Loucy (cell line): Measurements from ENCODE around the gene EIPR1.

Experiments used
- CTCF ChIP-seq: fragments of 200-600 bp; sonication (generic); conservative IDR thresholded peaks from 2 replicates; pipeline ENCODE4 v1.5.1; 2014; ENCODE audit warnings: mild to moderate bottlenecking, antibody characterized with exemption, low read length
- EZH2phosphoT487 ChIP-seq: fragments of 200-600 bp; IDR thresholded peaks from 2 replicates; pipeline ENCODE4 v1.6.1; 2018; ENCODE audit warnings: antibody characterized with exemption, mild to moderate bottlenecking, moderate library complexity, borderline replicate concordance

DNA sequence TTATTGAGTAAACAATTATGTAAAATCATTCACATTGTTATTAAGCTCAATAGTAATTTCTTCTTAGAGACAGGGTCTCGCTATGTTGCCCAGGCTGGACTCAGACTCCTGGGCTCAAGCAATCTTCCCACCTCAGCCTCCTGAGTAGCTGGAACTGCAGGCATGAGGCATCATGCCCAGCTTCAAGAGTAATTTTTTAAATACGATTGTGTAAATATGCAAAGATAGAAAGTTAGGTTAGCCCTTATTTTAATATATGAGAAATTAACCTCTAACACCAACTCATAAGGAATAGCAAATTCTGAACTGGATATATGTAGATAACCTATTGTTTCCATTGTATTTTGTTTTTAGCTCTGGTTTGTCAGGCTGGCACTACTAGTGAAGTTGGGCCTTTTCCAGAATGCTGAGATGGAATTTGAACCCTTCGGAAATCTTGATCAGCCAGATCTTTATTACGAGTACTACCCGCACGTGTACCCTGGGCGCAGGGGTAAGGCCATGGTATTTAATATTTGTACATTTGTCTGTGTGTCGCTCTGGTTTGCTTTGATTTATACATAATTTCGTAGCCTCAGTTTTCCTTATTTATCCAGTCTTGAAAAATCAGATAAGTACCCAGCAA, 46.7 kb upstream of the EIPR1 start:
- TF ChIP-seq CTCF (no peak; the same call in 1 of the 2 replicates), EZH2phosphoT487 (no peak)
